Endothelial cell (in vitro differentiated cells): Measurements from ENCODE around the gene RAPGEF1. TPM values are rescaled to one million over a fixed set of nuclear protein-coding genes. Genes with fewer than 3 reads are reported as not detected.

Experiments
- DNase-seq: peaks from one replicate; pipeline ENCODE4 v3.0.0; 2021; ENCODE audit warnings: low spot score
- H3K27ac Mint-ChIP-seq: one replicate; pipeline ENCODE4 v1.8.0; 2021; ENCODE audit warnings: mixed read lengths, inconsistent platforms; ENCODE audit not compliant: unreplicated experiment
- H3K27me3 Mint-ChIP-seq: one replicate; pipeline ENCODE4 v1.8.0; 2021; ENCODE audit warnings: mild to moderate bottlenecking, moderate library complexity, mixed read lengths, inconsistent platforms; ENCODE audit not compliant: unreplicated experiment
- H3K36me3 Mint-ChIP-seq: one replicate; pipeline ENCODE4 v1.8.0; 2021; ENCODE audit warnings: mild to moderate bottlenecking, low read depth, mixed read lengths, inconsistent platforms; ENCODE audit not compliant: unreplicated experiment
- H3K4me1 Mint-ChIP-seq: one replicate; pipeline ENCODE4 v1.8.0; 2021; ENCODE audit warnings: mild to moderate bottlenecking, mixed read lengths, inconsistent platforms; ENCODE audit not compliant: unreplicated experiment
- H3K4me3 Mint-ChIP-seq: one replicate; pipeline ENCODE4 v1.8.0; 2021; ENCODE audit warnings: mild to moderate bottlenecking, mixed read lengths, inconsistent platforms; ENCODE audit not compliant: unreplicated experiment
- H3K9me3 Mint-ChIP-seq: one replicate; pipeline ENCODE4 v1.8.0; 2021; ENCODE audit warnings: mixed read lengths, inconsistent platforms; ENCODE audit not compliant: unreplicated experiment
- CTCF ChIP-seq: fragments of 200-600 bp; sonication (generic); IDR thresholded peaks from one replicate; pipeline ENCODE4 v1.5.0; 2021; ENCODE audit warnings: antibody characterized with exemption; ENCODE audit not compliant: unreplicated experiment
- total RNA-seq: library from RNA; stranded (reverse); fragmentation: NEBNext Ultra II Directional; extraction: Animal tissue kit (Norgen Biotek cat#: 25700); gene quantifications from one replicate; pipeline ENCODE4 v1.2.1, GENCODE V29; 2021; ENCODE audit not compliant: unreplicated experiment

The RAPGEF1 gene
- total RNA-seq, 1 donor from 2014 or later: 226 TPM

- peaks cover 3% of the 10 kb centered on the region for H3K36me3 Mint-ChIP-seq
These were observed 12.6 kb downstream of the RAPGEF1 start for GRCh38 chr9:131727184-131727759.

DNA sequence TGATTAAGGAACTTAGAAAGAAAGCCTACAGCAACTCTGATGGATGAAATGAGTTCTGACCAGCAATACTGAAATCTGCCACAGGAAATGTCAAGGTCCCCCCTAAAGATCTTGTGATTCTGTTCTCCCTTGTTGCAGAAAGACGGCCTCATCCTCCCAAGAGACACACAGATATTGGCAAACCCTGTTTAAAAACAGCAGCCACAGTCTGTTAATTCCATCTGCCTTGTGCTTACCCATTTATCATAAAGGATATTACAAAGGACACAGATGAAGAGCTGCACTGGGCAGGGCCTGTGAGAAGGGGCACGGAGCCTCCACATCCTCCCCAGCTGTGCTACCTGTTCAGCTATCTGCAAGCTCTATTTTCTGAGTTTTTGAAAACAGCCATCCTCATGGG lies 15.2 kb downstream of the RAPGEF1 start:
- H3K4me3 Mint-ChIP-seq: no peak overlapping the region
- H3K27ac Mint-ChIP-seq: no peak overlapping the region
- peaks cover 16% of the 10 kb centered on the region for H3K36me3 Mint-ChIP-seq
- H3K9me3 Mint-ChIP-seq: no peaks in the 10 kb centered on the region
- peaks cover 52% of the 10 kb centered on the region for H3K4me1 Mint-ChIP-seq
- TF ChIP-seq CTCF: no peak
- H3K27me3 Mint-ChIP-seq: peaks cover 7% of the 10 kb centered on the region
- DNase-seq: no peak

More at GRCh38 chr9:131727184-131727759, 12.6 kb downstream of the RAPGEF1 start:
- Mint-ChIP-seq H3K4me1 (peaks cover 59% of the 10 kb centered on the region), H3K9me3 (no peaks in the 10 kb centered on the region), H3K27ac (no peak overlapping the region), H3K27me3 (peaks cover 3% of the 10 kb centered on the region), H3K4me3 (no peak overlapping the region)
- TF ChIP-seq CTCF: no peak
- no peak for DNase-seq

DNA sequence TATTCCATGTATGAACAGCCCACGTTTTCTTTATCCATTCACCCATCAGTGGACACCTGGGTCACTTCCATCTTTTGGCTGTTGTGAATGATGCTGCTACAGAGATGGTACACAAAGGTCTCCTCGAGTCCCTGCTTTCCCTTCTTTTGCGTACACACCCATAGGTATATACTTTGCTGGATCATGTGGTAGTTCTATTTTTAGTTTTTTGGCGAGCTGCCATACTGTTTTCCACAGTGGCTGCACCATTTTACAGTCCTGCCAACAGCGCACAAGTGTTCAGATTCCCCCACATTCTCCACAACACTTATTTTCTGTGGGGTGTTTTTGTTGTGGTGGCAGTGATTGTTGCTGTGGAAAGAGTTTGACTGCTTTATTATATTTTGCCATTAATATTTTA lies 16.2 kb downstream of the RAPGEF1 start:
- peaks cover 7% of the 10 kb centered on the region for H3K27me3 Mint-ChIP-seq
- no peaks in the 10 kb centered on the region for H3K9me3 Mint-ChIP-seq
- H3K36me3 Mint-ChIP-seq: peaks cover 16% of the 10 kb centered on the region
- TF ChIP-seq CTCF: no peak
- H3K27ac Mint-ChIP-seq: no peak overlapping the region
- peaks cover 52% of the 10 kb centered on the region for H3K4me1 Mint-ChIP-seq
- DNase-seq: no peak
- no peak overlapping the region for H3K4me3 Mint-ChIP-seq

GRCh38 chr9:131722255-131722654 lies 17.6 kb downstream of the RAPGEF1 start:
- no peak for DNase-seq
- Mint-ChIP-seq H3K9me3 (no peaks in the 10 kb centered on the region), H3K27ac (no peak overlapping the region), H3K36me3 (peaks cover 21% of the 10 kb centered on the region), H3K27me3 (peaks cover 7% of the 10 kb centered on the region), H3K4me1 (peaks cover 52% of the 10 kb centered on the region), H3K4me3 (no peak overlapping the region)
- TF ChIP-seq CTCF: no peak

- Mint-ChIP-seq H3K4me1 (peaks cover 60% of the 10 kb centered on the region), H3K9me3 (no peaks in the 10 kb centered on the region), H3K27ac (no peak overlapping the region), H3K4me3 (no peak overlapping the region), H3K27me3 (peaks cover 10% of the 10 kb centered on the region), H3K36me3 (peaks cover 28% of the 10 kb centered on the region)
- no peak for TF ChIP-seq CTCF
- DNase-seq: no peak
These were observed 18.8 kb downstream of the RAPGEF1 start for GRCh38 chr9:131721076-131721475.
